ENCODE data around the gene GUCA1A.

The GUCA1A gene

DNA sequence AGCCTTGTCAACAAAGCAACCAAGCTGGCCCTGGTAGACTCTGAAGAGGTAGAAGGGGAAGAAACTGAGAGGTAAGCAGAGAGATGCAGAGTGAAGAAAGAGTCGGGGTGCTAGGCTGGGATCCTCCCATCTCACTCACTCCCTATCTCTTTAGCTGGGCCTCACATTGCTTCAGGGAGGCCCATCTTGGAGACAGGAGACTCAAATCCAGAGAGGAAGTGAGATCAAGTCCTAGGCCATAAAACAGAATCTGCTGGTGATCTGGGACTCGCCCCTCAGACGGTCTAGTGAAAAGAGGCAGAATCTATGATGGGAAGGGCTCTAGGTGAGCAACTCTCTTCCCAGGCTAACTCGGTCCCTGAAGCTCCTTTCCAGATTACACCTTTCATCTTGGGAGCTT lies 22.3 kb downstream of the GUCA1A start:
- H3K4me1 ChIP-seq (ENCODE audit: insufficient read depth, poor library complexity, severe bottlenecking): peaks cover 32% of the 10 kb centered on the region
- H3K27ac ChIP-seq (ENCODE audit: poor library complexity, severe bottlenecking): peak overlapping the region; percentile 7
- DNase-seq (ENCODE audit: low spot score): no peak

DNA sequence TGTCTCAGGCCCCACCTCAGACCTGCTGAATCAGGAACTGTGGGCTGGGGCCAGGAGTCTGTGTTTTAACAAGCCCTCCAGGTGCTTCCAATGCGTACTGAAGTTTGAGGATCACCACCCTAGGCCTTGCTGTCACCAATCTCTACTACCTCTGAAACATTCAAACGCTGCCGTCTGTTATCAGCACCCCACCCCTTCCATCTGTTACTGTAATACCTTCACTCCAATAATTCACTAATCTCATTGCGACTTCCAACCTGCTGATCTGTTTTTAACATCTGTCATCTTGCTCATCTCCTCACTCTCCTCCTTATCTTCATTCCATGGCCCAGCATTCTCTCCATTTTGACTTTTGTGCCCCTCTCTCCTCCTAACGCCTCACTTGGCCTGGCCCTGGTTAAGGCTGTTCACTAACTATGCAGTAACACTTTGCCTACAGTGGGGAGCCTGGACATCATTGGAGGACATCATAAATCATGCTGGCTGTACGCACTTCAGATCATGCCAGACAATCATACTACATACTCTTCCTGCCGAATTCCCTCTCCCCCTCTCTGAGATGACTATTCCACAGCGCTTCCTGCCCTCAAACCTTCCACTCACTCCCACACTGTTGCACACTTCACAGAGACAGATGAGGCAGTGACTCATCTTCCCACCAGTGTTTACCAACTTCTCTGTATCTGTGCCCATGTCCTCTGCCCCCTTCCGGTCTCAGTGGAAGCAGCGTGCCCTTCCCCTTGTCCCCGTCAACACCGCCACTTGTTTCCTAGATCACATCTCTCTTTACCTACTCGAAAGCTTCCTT lies 24.6 kb downstream of the GUCA1A start:
- DNase-seq (ENCODE audit: low spot score) (no peak), ATAC-seq (ENCODE audit: low read depth) (peak; percentile 22)
- Histone ChIP-seq H3K27ac (ENCODE audit: poor library complexity, severe bottlenecking) (peak overlapping the region; percentile 37), H3K4me1 (ENCODE audit: insufficient read depth, poor library complexity, severe bottlenecking) (peaks cover 28% of the 10 kb centered on the region), H3K36me3 (ENCODE audit: low read depth) (peaks cover 2% of the 10 kb centered on the region; the same call in 1 of the 2 replicates), H3K4me3 (ENCODE audit: severe bottlenecking) (no peak overlapping the region), H3K9me3 (ENCODE audit: severe bottlenecking) (no peaks in the 10 kb centered on the region), H3K27me3 (ENCODE audit: insufficient read depth, poor library complexity, severe bottlenecking) (no peaks in the 10 kb centered on the region)
- TF ChIP-seq, protein P1, sequence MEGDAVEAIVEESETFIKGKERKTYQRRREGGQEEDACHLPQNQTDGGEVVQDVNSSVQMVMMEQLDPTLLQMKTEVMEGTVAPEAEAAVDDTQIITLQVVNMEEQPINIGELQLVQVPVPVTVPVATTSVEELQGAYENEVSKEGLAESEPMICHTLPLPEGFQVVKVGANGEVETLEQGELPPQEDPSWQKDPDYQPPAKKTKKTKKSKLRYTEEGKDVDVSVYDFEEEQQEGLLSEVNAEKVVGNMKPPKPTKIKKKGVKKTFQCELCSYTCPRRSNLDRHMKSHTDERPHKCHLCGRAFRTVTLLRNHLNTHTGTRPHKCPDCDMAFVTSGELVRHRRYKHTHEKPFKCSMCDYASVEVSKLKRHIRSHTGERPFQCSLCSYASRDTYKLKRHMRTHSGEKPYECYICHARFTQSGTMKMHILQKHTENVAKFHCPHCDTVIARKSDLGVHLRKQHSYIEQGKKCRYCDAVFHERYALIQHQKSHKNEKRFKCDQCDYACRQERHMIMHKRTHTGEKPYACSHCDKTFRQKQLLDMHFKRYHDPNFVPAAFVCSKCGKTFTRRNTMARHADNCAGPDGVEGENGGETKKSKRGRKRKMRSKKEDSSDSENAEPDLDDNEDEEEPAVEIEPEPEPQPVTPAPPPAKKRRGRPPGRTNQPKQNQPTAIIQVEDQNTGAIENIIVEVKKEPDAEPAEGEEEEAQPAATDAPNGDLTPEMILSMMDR (IDR thresholded peaks at IDR 0.05; ENCODE audit: poor library complexity, severe bottlenecking): no peak

More for the DNA sequence above, 22.3 kb downstream of the GUCA1A start:
- H3K9me3 ChIP-seq (ENCODE audit: severe bottlenecking): no peaks in the 10 kb centered on the region
- H3K36me3 ChIP-seq (ENCODE audit: low read depth): no peaks in the 10 kb centered on the region
- H3K27me3 ChIP-seq (ENCODE audit: insufficient read depth, poor library complexity, severe bottlenecking): no peaks in the 10 kb centered on the region
- TF ChIP-seq, protein P1 (IDR thresholded peaks at IDR 0.05; ENCODE audit: poor library complexity, severe bottlenecking): no peak
- ATAC-seq (ENCODE audit: low read depth): no peak
- H3K4me3 ChIP-seq (ENCODE audit: severe bottlenecking): no peak overlapping the region

DNA sequence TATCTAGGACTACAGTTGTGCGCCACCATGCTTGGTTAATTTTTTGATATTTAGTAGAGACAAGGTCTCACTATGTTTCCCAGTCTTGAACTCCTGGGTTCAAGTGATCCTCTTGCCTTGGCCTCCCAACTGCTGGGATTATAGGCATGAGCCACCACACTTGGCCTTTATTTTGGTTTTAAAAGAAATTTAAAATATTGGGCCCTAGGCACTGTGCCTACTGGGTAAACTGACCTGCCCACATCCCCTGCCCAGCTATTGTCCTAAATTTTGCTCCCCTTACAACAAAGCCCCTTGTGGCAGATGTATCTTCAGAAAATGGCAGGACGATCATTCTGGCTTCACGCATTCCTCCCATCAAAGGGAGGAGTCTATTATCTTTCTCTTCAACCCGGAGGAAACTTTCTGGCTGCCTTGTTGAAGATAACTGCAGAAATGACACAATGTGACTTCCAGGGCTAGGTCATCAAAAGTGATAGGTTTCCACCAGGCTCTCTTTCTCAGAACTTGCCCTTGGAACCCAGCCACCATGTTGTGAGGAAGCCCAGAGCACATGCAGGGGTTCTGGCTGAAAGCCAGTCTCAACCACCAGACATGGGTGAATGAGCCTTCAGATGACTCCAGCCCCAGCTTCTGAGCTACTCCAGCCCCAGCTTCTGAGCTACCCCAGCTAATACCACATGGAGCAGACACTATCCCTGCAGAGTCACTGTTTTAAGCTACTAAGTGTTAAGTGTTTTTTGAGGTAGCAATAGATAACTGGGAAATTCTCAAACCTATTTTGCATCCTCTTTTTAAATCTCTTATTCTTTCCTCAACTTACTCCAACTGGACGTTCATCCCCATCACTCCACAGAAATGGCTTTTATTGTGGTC lies 26.2 kb downstream of the GUCA1A start:
- DNase-seq (ENCODE audit: low spot score): no peak
- H3K9me3 ChIP-seq (ENCODE audit: severe bottlenecking): no peaks in the 10 kb centered on the region
- TF ChIP-seq, protein P1 (IDR thresholded peaks at IDR 0.05; ENCODE audit: poor library complexity, severe bottlenecking): no peak
- no peaks in the 10 kb centered on the region for H3K27me3 ChIP-seq (ENCODE audit: insufficient read depth, poor library complexity, severe bottlenecking)
- ATAC-seq (ENCODE audit: low read depth): no peak
- peak overlapping the region; percentile 50 for H3K27ac ChIP-seq (ENCODE audit: poor library complexity, severe bottlenecking)
- H3K4me1 ChIP-seq (ENCODE audit: insufficient read depth, poor library complexity, severe bottlenecking): peaks cover 19% of the 10 kb centered on the region
- H3K4me3 ChIP-seq (ENCODE audit: severe bottlenecking): no peak overlapping the region
- peaks cover 13% of the 10 kb centered on the region for H3K36me3 ChIP-seq (ENCODE audit: low read depth)

DNA sequence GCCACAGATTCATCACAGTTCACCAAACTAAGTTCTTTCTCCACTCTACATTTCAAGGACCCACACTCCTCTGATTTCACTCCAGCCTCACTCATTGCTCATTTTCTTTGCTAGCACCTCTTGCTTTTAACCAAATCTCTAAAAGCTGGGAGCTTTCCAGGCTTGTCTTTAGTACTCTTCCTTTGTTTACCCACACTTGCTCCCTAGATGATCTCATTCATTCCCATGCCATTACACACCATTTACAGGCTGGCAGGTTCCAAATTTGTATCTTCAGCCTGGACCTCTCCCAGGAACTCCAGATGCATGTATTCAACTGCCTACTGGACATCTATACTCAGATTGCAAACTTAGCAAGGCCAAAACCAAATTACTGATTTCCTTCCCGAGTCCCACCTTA lies 26.9 kb downstream of the GUCA1A start:
- no peak overlapping the region for H3K4me3 ChIP-seq (ENCODE audit: severe bottlenecking)
- ATAC-seq (ENCODE audit: low read depth): peak; percentile 79
- H3K36me3 ChIP-seq (ENCODE audit: low read depth): peaks cover 17% of the 10 kb centered on the region
- peaks cover 19% of the 10 kb centered on the region for H3K4me1 ChIP-seq (ENCODE audit: insufficient read depth, poor library complexity, severe bottlenecking)
- peak overlapping the region; percentile 50 for H3K27ac ChIP-seq (ENCODE audit: poor library complexity, severe bottlenecking)
- TF ChIP-seq, protein P1 (IDR thresholded peaks at IDR 0.05; ENCODE audit: poor library complexity, severe bottlenecking): no peak
- DNase-seq (ENCODE audit: low spot score): no peak
- no peaks in the 10 kb centered on the region for H3K27me3 ChIP-seq (ENCODE audit: insufficient read depth, poor library complexity, severe bottlenecking)
- H3K9me3 ChIP-seq (ENCODE audit: severe bottlenecking): no peaks in the 10 kb centered on the region
